Endometrial microvascular endothelial cells (primary cell): ENCODE measurements around the gene HHAT. TPM values are rescaled to one million over a fixed set of nuclear protein-coding genes. Genes with fewer than 3 reads are reported as not detected.

Source experiments
- in situ Hi-C: cut with HindIII; loops from 2 replicates; pipeline ENCODE4 v1.10.0; 2017; ENCODE audit warnings: low sequenced_read_pairs, low pct_unique_long_range_greater_than_20kb; ENCODE audit errors: inconsistent ontology term
- total RNA-seq: library from RNA; depleted of rRNA; stranded (reverse); fragments of >200 nt; gene quantifications from one replicate; pipeline ENCODE4 v1.2.3, GENCODE V29; 2015; ENCODE audit errors: inconsistent ontology term

HHAT gene
- total RNA-seq, 1 donor from 2014 or later, result 1.6 TPM

DNA sequence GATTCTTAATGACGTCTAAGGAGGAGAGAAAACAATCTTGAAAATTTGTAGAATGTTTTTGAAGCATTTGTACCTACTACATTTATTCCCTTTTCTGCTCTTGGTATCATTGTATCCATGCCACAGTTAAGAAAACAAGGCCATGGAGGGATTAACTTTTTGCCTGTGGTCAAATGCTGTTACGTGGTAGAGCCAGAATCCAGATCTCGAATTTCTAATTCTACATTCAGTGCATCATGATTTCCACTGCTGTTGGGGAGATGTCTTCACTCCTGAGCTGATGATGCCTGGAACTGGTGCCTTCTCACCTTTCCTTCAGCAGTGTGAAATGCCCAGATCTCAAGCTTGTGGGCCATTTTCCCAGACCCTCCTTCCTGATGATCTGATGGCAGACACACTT is 175.6 kb downstream of the HHAT start:
- in situ Hi-C loops, result no loop called here

- in situ Hi-C loops, result no loop called here
These were observed 177.1 kb downstream of the HHAT start for GRCh38 chr1:210505601-210506496.

- in situ Hi-C loops, result no loop called here
These were observed 178.0 kb downstream of the HHAT start for GRCh38 chr1:210506689-210507088.

DNA sequence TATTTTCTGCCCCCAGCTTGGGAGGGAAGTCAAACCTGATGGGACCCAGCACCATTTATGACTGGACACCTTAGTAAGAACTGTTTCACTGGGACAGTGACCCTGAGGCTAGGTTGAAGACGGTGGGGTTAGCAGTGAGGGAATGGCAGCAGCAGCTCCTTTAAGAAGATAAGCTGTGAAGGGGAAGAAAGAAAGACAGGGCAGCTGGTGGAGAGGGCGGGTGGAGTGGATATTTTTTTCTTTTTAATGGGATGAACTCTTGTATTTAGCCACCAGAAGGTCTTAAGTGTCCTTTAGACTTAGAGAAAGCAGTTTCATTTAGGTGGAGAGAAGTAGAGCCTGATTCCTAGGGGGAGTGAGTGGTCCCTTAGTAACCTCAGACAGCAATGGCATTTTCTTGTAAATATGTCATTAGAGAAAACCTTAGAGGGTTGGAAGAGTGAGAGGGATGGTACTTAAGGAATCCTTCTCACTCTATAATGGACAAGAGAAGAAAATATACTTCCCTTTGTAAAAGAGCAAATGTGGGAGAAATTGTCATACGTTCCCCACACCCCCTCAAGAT is 187.5 kb downstream of the HHAT start:
- in situ Hi-C loops, result no loop called here

DNA sequence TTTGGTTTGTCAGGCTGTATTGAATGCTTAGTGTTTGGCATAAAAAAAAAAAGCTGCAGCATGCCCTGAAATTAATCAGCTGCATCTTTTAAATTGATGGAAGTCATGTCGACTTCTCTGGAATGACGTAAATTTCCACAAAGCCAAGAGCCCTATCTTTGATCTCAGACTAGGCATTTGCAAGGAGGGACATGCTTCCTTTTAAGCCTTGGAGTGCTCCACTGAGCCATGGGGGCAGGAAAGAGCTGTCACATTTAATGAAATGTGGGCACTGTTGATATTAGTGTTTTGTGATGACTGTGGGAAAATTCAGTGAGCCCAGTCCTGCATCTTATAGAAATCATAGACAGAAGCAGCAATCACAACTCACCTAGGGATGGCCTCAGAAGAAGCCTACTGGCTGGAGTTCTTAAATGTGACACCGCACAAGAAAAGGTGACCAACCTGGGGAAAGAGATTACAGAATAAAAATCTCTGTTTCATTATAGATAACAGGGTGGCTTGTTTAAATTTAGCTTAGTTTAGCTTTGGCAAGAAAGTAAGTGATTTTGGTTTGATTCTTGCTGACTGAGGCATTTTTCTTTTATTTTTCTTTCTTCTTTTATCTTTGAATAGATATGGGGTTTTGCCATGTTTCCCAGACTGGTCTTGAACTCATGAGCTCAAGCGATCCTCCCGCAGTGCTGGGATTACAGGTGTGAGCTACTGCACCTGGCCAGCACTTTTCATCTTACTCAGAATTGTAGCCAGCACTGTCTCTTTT is 188.2 kb downstream of the HHAT start:
- in situ Hi-C loops, result no loop called here

GRCh38 chr1:210523830-210524229 is 195.1 kb downstream of the HHAT start:
- in situ Hi-C loops, result no loop called here

DNA sequence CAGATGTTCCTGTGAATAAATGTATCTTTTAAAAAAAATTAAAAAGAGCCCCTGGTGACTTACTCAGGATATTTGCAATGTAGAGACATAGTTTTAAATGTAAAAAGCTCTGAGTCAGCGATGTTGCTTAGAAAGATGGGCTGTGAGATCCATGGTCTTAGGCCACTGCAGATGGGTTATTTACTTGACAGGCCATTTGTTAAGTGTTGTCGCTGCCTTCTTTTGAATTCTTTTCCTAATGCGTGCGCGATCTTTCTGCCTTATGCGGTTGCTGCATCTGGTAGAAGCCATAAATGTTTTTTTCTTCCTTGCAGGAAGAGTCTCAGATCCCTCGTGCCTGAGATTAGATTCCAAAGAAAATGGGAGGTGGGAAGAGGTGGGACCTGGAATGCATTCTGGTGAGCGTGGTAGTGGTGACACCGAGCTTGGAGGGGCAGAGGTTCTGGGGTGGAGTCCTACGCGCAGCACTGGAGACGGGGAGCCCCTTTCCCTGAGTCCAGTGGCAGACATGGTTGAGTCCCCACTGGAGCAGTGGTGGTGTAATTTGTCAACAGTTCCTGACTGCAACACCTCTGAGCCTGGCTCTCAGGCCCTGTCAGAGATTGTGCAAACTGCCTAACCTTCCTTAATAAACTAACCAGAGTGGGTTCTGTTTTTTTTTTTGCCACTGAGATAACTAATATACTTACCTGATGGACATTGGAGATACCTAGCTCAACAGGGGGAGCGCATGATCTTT is 197.2 kb downstream of the HHAT start:
- in situ Hi-C loops, result no loop called here

DNA sequence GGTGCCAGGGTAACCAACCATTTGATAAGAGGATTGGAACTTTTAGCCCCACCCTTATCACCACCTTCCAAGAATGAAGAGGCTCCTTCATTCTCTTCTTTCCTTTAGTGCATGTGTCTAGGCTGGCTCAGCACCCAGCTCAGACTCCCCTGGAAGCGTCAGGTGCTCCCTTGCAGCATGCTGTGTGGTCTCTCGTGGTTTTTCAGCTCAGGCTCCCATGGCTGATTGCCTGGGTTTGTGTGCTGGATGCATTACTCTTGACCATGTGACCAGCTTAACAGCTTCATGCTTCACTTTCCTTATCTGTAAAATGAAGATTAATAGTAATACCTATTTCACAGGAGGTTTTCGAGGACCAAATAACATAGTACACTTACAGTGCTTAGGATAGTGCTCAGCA is 198.4 kb downstream of the HHAT start:
- in situ Hi-C loops, result no loop called here

GRCh38 chr1:210531475-210532222 is 202.9 kb downstream of the HHAT start:
- in situ Hi-C loops, result no loop called here

DNA sequence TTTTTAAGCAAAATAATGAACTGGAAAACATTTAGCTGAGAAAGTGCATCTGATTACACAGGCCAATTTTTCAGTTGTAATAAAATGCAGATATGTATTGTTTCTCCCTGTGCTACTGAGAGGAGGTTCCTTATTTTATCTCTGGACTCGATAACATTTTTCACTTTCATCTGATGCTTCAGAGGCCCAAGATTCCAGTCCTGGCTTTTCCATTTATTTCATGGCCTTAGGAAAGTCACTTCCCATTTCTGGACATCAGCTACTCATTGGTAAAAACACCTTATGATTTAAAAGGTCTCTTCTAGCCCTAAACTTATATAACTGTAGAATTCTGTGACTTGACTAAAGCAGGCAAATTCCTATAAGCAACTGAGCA is 203.5 kb downstream of the HHAT start:
- in situ Hi-C loops, result no loop called here

GRCh38 chr1:210535761-210536160 is 207.1 kb downstream of the HHAT start:
- in situ Hi-C loops, result no loop called here

DNA sequence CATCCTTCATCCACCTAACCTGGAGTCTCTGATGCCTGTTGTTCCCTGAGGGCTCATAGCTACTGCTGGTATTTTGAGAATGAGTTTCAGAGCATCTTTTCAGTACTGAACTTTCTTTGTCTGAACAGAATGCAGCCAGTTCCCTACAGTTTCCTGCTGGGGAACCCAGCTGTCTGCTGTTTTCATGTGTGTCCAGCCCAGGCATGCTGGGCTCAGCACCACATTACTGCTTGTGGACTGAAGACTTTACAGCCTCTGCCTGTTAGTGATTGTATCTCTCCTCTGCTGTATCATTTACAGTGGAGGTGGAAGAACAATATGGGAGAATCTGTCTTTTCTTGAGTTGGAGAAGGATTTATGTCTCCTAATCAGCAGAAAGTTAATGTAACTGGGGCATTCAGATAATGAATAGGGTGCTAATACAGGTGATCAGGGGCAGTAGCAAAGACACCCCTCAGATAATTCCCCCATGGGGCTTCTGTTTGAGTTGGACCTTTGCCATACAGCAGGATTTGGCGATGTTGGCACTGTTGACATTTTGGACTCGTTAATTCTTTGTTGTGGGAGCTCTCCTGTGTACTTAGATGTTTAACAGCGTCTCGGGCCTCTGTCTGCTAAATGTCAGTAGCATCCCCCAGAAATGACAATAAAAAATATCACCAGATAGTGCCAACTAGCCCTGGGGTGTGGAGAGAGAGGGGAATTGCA is 207.7 kb downstream of the HHAT start:
- in situ Hi-C loops, result no loop called here

GRCh38 chr1:210540288-210540687 is 211.6 kb downstream of the HHAT start:
- in situ Hi-C loops, result no loop called here

DNA sequence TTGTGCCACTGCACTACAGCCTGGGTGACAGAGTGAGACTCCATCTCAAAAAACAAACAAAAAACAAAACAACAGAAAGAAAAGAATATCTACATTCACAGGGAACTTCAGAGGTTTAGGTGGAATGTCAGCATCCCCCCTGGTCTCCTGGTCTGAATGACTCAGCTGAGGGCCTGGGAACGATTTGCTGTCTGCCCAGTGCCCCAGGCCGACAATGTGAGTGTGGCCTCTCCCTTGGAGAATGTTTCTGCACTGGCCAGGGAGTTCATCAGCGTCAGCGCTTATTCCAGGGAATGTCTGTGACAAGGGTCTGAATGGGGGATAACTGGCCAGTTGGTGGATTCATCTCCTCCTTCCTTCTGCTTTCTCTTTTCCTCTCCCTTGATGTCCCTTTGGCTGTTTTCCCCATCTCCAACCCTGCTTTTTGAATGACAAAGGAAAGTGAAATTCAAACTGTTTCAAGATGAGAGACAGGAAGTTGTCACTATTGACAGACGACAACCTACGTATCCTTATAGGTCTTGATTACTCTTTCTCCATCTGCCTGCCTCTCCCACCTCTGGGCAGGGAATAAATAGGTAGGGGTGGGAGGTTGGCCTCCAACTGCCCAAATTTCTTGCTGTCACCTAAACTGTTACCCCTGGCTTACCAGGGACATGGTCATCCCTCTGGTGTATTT is 213.1 kb downstream of the HHAT start:
- in situ Hi-C loops, result no loop called here

GRCh38 chr1:210551899-210552298 is 223.2 kb downstream of the HHAT start:
- in situ Hi-C loops, result no loop called here

GRCh38 chr1:210553711-210554110 is 225.0 kb downstream of the HHAT start:
- in situ Hi-C loops, result no loop called here

GRCh38 chr1:210554382-210554781 is 225.7 kb downstream of the HHAT start:
- in situ Hi-C loops, result no loop called here
